GM19238 (cell line): ENCODE results near the gene NYAP2.

Experiments used
- DNase-seq: peaks from one replicate; pipeline ENCODE4 v3.0.0; 2011; ENCODE audit warnings: low spot score; ENCODE audit not compliant: insufficient read length

NYAP2 gene

DNA sequence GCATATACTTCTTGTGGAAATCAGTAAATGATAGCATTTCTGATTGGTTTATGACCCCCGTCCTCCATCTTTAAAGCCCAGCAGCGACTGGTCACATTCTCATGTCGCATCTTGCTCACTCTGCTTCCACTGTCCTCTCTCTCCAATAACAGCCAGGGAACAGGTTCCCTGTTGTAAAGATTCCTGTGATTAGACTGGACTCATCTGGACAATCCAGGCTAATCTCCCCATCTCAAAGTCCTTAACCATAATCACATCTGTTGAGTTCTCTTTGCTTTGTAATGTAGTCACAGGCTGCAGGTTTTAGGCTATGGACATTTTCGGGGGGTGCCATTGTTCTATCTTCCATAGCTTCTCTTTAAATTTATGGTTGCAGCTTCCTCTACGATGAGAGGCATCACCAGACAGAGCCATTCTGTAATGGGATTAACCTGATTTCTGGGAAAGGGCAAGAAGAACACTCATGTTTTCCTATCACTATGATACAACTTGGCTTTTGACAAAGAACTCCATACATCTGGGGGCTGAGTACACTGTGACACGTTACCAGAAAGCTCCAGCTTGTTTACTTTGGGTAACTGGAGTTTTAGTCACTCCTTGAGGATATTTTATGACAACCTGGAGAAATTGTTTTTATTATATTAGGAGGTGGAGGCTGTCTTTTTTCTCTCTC lies 159.0 kb downstream of the NYAP2 start:
- DNase-seq: no peak

DNA sequence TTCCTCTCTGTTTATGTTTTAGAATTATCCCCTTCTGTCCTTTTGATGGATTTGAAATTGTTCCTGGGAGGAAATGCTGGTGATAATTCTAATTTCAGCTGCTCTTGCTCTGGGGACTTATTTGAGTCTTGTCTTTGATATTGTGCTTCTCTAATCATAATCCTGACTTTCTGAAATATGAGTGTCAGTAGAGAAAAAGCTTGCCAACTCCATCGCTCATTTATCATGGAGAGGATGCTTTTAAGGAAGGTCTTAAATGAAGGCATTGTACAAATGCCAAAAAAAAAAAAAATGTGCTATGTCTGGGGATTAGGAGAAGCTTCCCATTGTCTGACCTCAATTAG lies 159.5 kb downstream of the NYAP2 start:
- no peak for DNase-seq

DNA sequence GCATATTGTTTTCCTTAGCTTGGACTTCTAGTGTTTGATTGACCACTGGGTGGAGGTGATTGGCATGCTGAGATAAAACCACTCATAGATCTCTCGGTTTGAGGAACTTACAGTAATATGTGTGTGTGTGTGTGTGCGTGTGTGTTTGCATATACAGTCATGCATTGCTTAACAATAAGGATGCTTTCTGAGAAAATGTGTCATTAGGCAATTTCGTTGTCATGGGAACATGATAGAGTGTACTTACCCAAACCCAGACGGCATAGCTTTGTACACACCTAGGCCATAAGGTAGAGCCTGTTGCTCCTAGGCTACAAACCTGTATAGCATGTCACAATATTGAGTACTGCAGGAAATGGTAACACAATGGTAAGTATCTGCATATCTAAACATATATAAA lies 167.3 kb downstream of the NYAP2 start:
- no peak for DNase-seq

DNA sequence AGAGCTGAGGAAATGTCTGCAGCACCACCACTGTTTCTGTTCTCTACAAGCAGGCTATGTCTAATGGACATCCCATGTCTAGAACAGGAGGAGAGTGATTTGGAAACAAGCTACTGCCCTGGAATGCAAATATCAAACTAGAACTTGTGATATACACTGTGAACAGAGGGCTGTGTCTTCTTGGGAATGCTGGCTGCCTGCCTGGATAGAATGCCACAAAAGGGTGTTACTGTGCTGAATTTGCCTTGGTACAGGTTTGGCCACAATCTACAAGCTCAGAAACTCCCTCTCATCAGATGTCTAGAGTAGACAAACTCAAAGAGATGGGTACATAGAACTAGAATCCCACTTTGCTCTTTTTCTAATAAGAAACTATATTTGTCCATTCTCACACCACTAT lies 170.5 kb downstream of the NYAP2 start:
- no peak for DNase-seq

DNA sequence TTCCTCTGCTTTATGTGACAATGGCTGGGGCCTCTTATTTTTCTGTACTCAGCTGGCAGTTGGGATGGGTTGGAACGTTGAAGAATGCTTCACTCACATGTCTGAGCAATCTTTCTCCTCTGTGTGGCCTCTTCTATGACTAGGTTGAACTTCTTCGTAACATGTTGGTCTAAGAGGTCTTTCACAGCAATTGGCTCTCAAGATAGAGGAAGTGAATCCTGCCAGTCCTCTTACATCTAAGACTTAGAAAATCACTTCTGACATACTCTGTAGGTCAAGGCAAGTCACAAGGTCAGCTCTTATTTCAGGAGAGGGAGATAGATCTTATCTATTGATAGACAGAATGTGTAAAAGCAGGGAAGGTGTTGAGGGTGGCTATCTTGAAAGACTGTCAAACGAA lies 174.1 kb downstream of the NYAP2 start:
- no peak for DNase-seq

DNA sequence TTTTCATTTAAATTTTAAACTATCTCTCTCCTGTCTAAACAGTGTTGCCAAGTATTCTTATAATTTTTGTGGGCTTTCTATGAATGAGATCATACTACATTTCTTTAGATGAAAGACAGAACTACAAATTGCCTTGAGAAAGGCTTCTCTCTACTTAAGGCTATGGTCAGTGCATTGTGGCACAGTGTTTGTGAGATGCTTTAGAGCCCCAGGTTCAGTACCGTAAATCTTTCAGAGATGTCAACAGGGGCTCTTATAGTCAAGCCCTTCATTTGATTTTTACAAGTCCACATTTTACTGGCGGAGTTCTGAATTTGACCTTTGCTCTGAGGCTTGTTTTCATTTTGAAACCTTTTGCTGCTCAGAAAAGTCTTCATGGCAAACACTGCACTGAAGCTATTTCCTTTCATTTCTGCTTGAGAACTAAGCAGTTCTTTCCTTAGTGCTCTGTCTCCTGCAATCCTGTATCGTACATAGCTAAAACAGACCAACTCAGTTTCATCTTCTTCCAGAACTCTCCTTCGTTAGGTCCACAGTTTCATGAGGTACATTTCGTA lies 175.2 kb downstream of the NYAP2 start:
- no peak for DNase-seq

DNA sequence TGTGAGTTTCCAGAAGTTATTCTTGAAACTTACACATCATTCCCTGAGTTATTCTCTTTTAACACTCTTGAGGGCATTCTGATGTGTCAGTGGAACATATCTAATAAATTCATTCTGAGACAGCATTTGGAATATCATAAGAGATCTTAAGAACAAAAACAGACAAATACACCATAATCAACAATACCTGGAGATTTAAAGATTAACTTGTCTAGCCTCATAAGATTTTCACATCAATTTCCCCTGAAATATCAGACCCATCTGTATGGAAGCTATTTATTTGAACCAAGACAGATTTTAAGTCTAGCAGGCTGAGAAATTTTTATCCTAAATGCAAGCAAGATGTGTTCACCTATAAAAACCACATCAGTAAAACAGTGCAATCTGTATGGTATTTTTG lies 181.6 kb downstream of the NYAP2 start:
- DNase-seq: no peak

DNA sequence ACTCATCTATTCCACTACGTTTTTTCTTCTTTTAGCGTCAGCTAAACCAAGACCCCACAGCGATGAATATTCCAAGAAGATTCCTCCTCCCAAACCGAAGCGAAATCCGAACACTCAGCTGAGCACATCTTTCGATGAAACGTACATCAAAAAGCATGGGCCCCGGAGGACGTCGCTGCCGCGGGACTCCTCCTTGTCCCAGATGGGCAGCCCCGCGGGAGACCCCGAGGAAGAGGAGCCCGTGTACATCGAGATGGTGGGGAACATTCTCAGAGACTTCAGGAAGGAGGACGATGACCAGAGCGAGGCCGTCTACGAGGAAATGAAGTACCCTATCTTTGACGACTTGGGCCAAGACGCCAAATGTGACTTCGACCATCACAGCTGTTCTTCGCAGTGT lies 182.4 kb downstream of the NYAP2 start:
- no peak for DNase-seq

DNA sequence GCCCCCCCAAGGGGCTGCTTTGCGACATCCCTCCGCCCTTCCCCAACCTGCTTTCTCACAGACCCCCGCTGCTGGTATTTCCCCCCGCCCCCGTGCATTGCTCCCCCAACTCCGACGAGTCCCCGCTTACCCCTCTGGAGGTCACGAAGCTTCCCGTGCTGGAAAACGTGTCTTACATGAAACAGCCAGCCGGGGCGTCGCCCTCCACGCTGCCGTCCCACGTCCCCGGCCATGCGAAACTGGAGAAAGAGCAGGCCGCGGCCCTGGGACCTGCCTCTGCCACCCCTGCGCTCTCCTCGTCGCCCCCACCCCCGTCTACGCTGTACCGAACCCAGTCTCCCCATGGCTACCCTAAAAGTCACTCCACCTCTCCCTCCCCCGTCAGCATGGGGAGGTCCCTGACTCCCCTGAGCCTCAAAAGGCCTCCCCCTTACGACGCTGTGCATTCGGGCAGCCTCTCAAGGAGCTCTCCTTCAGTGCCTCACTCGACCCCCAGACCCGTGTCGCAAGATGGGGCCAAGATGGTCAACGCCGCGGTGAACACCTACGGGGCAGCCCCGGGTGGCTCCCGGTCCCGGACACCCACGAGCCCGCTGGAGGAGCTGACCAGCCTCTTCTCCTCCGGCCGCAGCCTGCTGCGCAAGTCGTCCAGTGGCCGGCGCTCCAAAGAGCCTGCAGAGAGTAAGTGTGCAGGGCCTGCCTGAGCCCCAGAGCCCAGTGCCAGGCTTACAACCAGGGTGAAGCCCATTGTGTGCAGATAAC lies 183.0 kb downstream of the NYAP2 start:
- DNase-seq: no peak

DNA sequence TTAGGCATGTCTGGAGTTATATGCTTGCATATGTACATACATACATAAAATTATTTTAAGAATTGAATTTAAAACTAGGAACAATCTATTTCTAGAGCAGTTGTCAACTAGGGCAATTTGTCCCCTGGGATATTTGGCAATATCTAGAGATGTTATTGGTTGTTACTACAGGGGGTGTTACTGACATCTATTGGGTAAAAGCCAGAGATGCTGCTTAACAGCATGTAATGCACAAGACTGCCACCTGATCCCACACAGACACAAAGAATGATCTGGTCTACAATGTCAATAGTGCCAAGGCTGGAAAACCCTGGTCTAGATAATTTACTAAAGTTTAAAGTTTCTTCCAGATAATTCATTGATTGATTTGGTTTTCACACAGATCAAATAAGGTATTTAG lies 185.3 kb downstream of the NYAP2 start:
- no peak for DNase-seq

DNA sequence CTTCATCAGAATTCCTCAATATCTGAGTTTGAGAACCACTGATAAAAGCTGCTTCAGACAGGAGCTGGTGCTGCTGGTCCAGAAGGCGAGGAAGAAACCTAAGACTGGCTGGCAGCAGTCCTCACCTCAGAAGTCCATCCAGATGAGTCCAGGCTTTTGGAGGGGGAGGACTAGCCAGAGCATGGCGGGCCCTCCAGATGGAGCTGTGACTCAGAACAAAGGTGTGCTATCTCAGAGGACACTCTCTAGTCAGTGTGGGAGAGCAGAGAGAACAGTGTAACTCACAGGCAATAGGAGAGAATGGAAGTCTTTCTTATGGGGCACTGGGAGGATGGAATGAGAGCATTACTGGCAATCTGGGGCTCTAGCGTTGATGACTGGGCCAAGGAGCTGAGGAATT lies 191.4 kb downstream of the NYAP2 start:
- DNase-seq: no peak

DNA sequence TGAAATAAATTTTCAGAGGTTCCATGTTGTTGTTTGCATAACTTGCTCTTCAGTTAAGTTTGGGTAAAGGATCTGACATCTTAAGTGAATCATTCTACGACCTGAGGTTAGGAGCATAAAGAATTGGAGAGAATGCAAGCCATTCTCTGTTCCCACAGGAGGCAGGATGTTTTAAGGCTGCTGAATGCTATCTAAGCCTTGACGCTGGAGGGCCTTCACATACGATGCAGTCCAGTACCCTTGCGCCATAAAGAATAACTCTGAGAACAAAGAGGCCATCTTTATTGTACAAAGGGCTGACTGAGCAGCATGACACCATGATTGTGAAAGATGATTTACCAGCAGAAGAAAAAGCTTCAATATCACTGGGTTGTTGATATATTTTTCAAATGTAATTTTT lies 198.4 kb downstream of the NYAP2 start:
- DNase-seq: no peak

DNA sequence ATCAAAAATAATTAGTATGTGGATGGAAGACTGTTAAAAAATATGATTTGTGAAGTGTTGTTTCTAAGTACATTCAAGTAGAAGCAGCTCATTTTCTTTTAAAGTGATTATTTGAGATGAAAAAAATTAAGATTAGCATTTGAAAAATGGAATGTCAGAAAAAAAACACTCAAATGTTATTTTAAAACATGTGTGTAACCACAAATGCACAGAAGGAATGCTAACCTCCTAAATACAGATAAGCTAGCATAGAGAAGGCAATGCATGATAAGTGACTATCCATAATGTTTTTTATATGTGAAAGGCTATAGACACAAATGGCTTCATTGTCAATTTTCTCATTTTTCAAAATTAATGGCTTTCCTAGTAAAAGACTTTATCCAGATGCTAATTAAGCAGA lies 198.9 kb downstream of the NYAP2 start:
- no peak for DNase-seq

DNA sequence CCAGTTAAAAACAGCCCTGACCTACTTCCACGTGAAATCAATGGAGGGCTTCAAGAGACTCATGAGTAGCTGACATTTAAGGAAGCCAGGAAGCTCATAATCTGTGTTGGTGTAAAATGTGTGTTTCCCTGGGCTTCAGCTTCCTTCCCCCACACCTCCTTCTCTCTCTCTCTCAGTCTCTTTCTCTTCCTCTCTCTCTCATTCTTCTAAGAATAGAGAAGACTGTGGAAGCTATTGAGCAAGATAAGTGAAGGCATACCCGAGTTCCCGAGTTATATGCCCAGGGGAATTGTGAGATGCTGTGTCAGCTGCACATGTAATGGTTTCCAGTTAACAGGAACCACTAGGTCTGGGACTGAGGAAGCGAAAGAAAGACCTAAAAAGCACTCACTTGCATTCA lies 199.4 kb downstream of the NYAP2 start:
- no peak for DNase-seq

DNA sequence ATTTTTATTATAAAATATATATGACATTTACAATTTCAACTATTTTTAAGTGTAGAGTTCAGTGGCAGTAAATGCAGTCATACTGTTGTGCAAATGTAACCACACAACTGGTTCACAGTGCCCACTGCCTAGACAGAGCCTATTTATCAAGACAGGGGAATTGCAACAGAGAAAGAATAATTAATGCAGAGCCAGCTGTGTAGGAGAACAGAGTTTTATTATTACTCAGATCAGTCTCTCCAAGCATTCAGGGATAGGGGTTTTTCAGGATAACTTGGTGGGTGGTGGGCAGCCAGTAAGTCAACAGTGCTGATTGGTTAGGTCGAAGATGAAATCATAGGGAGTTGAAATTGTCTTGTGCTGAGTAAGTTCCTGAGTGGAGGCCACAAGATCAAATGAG lies 200.3 kb downstream of the NYAP2 start:
- no peak for DNase-seq

DNA sequence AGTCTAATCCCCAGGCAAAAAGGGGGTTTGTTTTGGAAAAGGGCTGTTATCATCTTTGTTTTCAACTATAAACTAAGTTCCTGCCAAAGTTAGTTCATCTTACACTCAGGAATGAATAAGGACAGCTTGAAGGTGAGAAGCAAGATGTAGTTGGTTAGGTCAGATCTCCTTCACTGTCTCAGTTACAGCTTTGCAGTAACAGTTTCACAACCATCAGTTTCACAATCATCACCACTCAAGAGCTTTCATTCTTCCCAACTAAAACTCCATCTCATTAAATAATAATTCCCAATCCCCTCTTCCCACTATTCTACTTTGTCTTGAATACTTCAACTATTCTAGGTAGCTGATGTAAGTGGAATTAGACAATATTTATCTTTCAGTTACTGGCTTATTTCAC lies 200.9 kb downstream of the NYAP2 start:
- DNase-seq: no peak

DNA sequence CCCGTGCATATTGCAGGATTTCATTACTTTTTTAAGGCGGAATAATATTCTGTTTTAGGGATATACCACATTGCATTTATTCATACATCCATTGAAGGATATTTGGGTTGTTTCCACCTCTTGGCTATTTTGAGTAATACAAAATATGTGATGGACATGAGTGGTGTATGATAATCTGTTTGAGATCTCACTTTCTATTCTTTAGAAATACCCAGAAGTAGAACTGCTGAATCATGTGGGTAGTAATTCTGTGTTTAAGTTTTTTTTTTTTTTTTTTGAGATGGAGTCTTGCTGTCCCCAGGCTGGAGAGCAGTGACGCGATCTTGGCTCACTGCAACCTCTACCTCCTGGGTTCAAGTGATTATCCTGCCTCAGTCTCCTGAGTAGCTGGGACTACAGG lies 201.4 kb downstream of the NYAP2 start:
- no peak for DNase-seq

DNA sequence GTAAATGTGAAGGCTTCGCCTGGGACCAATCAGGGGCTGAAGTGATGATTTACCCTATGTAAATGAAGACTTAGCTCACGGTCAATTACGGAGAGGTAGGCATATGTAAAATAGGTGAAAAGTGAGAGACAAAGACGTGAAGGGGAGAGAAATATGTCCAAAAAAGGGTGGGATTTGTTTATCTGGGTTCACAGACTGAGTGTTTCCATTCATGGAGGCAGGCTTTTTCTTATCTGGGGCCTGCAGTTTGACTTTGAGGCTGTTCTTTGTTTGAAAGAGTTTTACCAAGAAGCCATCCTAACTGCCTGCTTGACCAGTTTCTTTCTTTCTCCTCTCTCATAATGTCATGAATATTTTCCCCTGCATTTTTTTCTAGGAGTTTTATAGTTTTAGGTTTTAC lies 202.7 kb downstream of the NYAP2 start:
- DNase-seq: no peak

DNA sequence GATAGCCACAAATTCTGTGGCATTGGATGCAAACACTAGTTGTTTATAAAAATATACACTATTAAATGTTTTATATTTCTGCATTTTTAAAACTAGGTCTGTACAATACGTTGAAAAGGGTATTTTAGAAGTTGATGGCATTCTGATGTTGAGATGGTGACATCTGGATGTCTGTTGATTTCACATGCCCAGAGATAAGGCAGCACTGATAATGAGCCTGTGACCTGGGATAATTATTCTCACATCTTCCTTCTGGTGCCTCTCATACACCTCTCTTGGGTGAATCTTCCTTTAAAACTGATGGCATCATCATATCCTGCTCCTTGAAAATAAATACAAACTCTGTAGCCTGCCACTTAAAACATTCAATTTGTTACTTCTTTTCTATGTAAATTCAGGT lies 208.6 kb downstream of the NYAP2 start:
- no peak for DNase-seq

DNA sequence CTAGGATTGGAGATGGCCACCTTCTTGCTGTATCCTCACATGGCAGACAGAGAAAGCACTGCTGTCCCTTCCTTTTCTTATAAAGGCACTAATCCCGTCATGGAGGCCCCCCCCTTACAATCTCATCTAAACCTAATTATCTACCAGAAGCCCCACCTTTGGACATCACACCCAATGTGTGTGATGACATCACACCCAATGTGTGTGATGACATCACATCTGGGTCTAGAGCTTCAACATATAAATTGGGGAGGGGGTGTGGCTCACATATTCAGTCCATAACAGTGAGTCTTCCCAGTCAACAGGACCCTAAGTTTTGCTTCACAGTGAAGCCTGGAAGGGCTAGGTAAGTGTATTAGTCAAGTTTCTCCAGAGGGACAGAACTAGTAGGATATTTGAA lies 213.1 kb downstream of the NYAP2 start:
- no peak for DNase-seq

DNA sequence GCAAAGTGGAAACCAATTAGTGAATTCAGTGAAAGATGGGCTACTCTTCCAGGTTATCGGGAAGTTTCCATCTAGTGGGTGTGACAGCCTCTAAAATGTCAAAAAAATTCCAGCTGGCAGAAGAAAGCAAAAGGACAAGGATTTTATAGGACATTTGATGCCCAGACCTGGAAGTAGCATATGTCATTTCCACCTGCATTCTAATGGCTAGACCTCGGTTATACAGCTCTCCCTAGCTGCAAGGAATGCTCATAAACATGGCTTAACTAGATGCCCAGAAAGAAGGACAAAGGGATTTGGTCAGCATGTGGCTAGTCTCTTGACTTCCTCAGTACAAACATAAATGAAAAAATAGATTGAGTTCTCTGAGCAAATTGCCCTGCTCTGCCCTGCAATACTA lies 215.4 kb downstream of the NYAP2 start:
- no peak for DNase-seq

DNA sequence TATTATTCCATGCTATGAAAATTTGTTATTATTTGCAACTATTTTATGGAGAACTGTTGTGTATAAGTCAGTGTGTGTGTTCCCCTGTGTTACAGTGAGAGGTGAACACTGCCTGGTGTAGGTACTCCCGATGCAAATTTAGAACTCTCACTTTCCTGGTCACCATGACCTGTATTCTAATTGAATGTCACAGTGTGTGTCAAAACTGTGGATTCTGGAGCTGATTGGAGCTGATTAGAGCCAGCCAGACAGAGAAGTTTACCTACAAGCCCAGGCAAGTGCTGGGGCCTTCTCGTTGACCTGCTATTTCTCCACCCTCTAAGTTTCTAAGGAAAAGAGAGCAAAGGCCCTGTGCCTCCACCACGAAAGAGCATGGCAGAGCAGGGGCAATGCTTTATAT lies 216.0 kb downstream of the NYAP2 start:
- DNase-seq: no peak

DNA sequence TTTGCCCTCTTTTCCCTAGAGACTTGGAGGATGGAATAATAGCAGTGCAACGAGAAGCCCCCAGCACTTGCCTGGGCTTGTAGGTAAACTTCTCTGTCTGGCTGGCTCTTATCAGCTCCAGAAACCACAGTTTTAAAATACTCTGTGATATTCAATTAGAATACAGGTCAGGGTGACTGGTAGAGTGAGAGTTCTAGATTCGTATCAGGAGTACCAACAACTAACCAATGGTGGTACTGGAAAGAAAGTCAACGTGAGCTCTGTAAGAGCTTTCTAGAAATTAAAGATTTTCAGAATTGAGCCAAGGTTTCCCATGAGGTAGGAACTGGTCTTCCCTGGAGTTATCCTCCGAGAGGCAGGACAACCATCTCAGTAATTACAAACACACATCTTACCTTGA lies 216.9 kb downstream of the NYAP2 start:
- no peak for DNase-seq
